Endothelial cell of umbilical vein (primary cell): ENCODE data around the gene CRELD2. TPM values are rescaled to one million over a fixed set of nuclear protein-coding genes. Genes with fewer than 3 reads are reported as not detected.

Experiments used
- BruUV-seq: library from RNA; stranded (reverse); fragments of 400-500 nt; replicated peaks from 2 replicates; lab custom pipeline; 2021; lab: Mats Ljungman, UMichigan
- CTCF ChIA-PET: fragments of 300-600, 350-600 bp; sonication (Branson Sonifier 250); formaldehyde crosslinking; loops from one replicate; lab custom pipeline; 2021; ENCODE audit warnings: antibody characterized with exemption, inconsistent platforms; lab: Charles Lee
- POLR2A ChIA-PET: fragments of 300-600, 350-600 bp; sonication (Branson Sonifier 250); formaldehyde crosslinking; loops from one replicate; lab custom pipeline; 2021; ENCODE audit warnings: antibody characterized with exemption, inconsistent platforms; lab: Charles Lee
- DNase-seq: peaks from one replicate; pipeline ENCODE4 v3.0.0-alpha.2; 2011; ENCODE audit warnings: low read depth, low spot score
- FAIRE-seq: peaks from 2 replicates; lab custom pipeline; 2011; peaks lifted over from hg19 to GRCh38; lab: Jason Lieb, UNC
- H2AFZ ChIP-seq: 2 replicates; pipeline ENCODE4 v1.6.0; 2012; ENCODE audit warnings: low read depth, low read length, control low read depth, inconsistent platforms
- H3K27ac ChIP-seq: 2 replicates; pipeline ENCODE4 v1.5.1; 2011; ENCODE audit warnings: low read depth, mild to moderate bottlenecking, control low read depth, low read length, moderate library complexity; ENCODE audit not compliant: insufficient read depth
- H3K27me3 ChIP-seq, 2 experiments: 2 replicates each; pipeline versions ENCODE4 v1.6.0 to v1.6.1; 2011; ENCODE audit warnings: low read length in 2 of 2, mixed read lengths in 1 of 2; ENCODE audit not compliant: control insufficient read depth in 2 of 2, insufficient read depth in 2 of 2
- H3K36me3 ChIP-seq, 2 experiments: 2 replicates in 1 of 2; 3 replicates in 1 of 2; pipeline ENCODE4 v1.5.1; 2011; ENCODE audit warnings: low read length in 2 of 2, mild to moderate bottlenecking in 1 of 2, moderate library complexity in 1 of 2; ENCODE audit not compliant: control insufficient read depth in 2 of 2, insufficient read depth in 2 of 2; ENCODE audit errors: extremely low read depth in 1 of 2
- H3K4me1 ChIP-seq: 3 replicates; pipeline ENCODE4 v1.5.1; 2011; ENCODE audit warnings: mild to moderate bottlenecking, low read length; ENCODE audit not compliant: control insufficient read depth, insufficient read depth; ENCODE audit errors: extremely low read depth
- H3K4me2 ChIP-seq: 2 replicates; pipeline ENCODE4 v1.6.1; 2011; ENCODE audit warnings: low read length, control low read depth, mixed read lengths; ENCODE audit not compliant: insufficient read depth
- H3K4me3 ChIP-seq, 3 experiments: fragments of 200-600 bp in 1 of 3; sonication (generic), shearing (Covaris generic) in 1 of 3; replicated peaks in 1 of 3; 2 replicates each; pipeline ENCODE4 v1.5.1; 2011 to 2016; ENCODE audit warnings: control low read depth in 3 of 3, low read length in 3 of 3, mild to moderate bottlenecking in 2 of 3, inconsistent platforms in 1 of 3, low read depth in 1 of 3, moderate library complexity in 1 of 3; ENCODE audit not compliant: insufficient read depth in 1 of 3
- H3K79me2 ChIP-seq: 2 replicates; pipeline ENCODE4 v1.6.0; 2012; ENCODE audit warnings: low read length, inconsistent platforms; ENCODE audit not compliant: control insufficient read depth, insufficient read depth
- H3K9ac ChIP-seq: replicated peaks from 2 replicates; pipeline ENCODE3; 2011; ENCODE audit warnings: low read length, control low read depth; ENCODE audit not compliant: insufficient read depth; ENCODE audit errors: extremely low read depth
- H3K9me1 ChIP-seq: replicated peaks from 3 replicates; pipeline ENCODE4 v1.6.0; 2011; ENCODE audit warnings: mild to moderate bottlenecking, low read length; ENCODE audit not compliant: control insufficient read depth, insufficient read depth; ENCODE audit errors: extremely low read depth
- H3K9me3 ChIP-seq: replicated peaks from 2 replicates; pipeline ENCODE4 v1.5.1; 2012; ENCODE audit warnings: low read length, inconsistent platforms; ENCODE audit not compliant: control insufficient read depth, insufficient read depth
- H4K20me1 ChIP-seq: replicated peaks from 2 replicates; pipeline ENCODE3; 2011; ENCODE audit warnings: mild to moderate bottlenecking, low read length; ENCODE audit not compliant: control insufficient read depth, insufficient read depth; ENCODE audit errors: extremely low read depth
- CTCF ChIP-seq, 2 donors: IDR thresholded peaks; 1 replicate in 1 of 2; 2 replicates in 1 of 2; pipeline ENCODE4 v1.5.1; 2011; ENCODE audit warnings: low read length in 2 of 2, mild to moderate bottlenecking in 2 of 2, moderate library complexity in 2 of 2, control low read depth in 1 of 2, inconsistent platforms in 1 of 2, low read depth in 1 of 2; ENCODE audit not compliant: insufficient read depth in 1 of 2; ENCODE audit errors: extremely low read depth in 1 of 2
- EZH2 ChIP-seq: IDR thresholded peaks from 2 replicates; pipeline ENCODE4 v1.6.1; 2012; ENCODE audit warnings: borderline replicate concordance, low read depth, mild to moderate bottlenecking, moderate library complexity, low read length, inconsistent platforms; ENCODE audit not compliant: severe bottlenecking
- FOS ChIP-seq: IDR thresholded peaks from 2 replicates; pipeline ENCODE4 v1.6.1; 2011; ENCODE audit warnings: mild to moderate bottlenecking, low read length, moderate library complexity, borderline replicate concordance; ENCODE audit not compliant: insufficient read depth
- GATA2 ChIP-seq: IDR thresholded peaks from 2 replicates; pipeline ENCODE4 v1.7.0; 2011; ENCODE audit warnings: low read depth, mild to moderate bottlenecking, moderate library complexity, mixed read lengths, low read length; ENCODE audit not compliant: insufficient read length, insufficient read depth
- JUN ChIP-seq: IDR thresholded peaks from 2 replicates; pipeline ENCODE4 v1.6.1; 2011; ENCODE audit warnings: borderline replicate concordance, low read depth; ENCODE audit not compliant: insufficient read length, insufficient read depth
- MAX ChIP-seq: IDR thresholded peaks from 2 replicates; pipeline ENCODE4 v1.6.1; 2011; ENCODE audit not compliant: insufficient read depth, insufficient read length
- MYC ChIP-seq: IDR thresholded peaks from one replicate; pipeline ENCODE4 v1.6.1; 2011; ENCODE audit warnings: mild to moderate bottlenecking, low read depth, low read length
- POLR2A ChIP-seq: IDR thresholded peaks from 2 replicates; pipeline ENCODE4 v1.6.1; 2012; ENCODE audit warnings: low read depth, mild to moderate bottlenecking, control low read depth, low read length
- POLR2AphosphoS5 ChIP-seq: IDR thresholded peaks from 2 replicates; pipeline ENCODE4 v1.6.1; 2012; ENCODE audit warnings: low read depth, mild to moderate bottlenecking, control low read depth, low read length, moderate library complexity; ENCODE audit not compliant: insufficient read depth
- dilution Hi-C: fragments of 300-500 bp; cut with MboI; formaldehyde crosslinking; loops from one replicate; pipeline ENCODE4 v1.15.0; 2019; ENCODE audit warnings: low sequenced_read_pairs; ENCODE audit not compliant: extremely low pct_ligation_motif_present
- intact Hi-C: fragments of 100-400 bp; cut with micrococcal nuclease; formaldehyde crosslinking; loops from one replicate; pipeline ENCODE4 v1.10.0; 2022
- polyA plus RNA-seq, 4 experiments: library from polyadenylated mRNA; depleted of rRNA in 3 of 4; stranded (reverse) in 3 of 4; unstranded in 1 of 4; fragments of >200 nt; gene quantifications; 2 replicates each; pipeline versions ENCODE4 v1.2.1 to v1.2.3, GENCODE V29; 2011 to 2012; ENCODE audit warnings: missing spikeins in 1 of 4
- total RNA-seq: library from RNA; stranded (reverse); gene quantifications from 2 replicates; pipeline ENCODE4 v1.2.3, GENCODE V29; 2021

CRELD2 gene
- total and polyA plus RNA-seq, 2 donors (not counting 3 experiments of a cell fraction or from before 2014, with no cell fraction given): 71.0 to 86.3 TPM

- FAIRE-seq: no peak
- TF ChIP-seq MAX: no peak
- no peak for TF ChIP-seq GATA2
- TF ChIP-seq CTCF (IDR thresholded peaks at IDR 0.05; ENCODE audit: extremely low read depth in 1 of 2, insufficient read depth in 1 of 2, low read depth in 1 of 2, low read length in 2 of 2): no peak
- no peak for TF ChIP-seq EZH2
- no peak for TF ChIP-seq JUN
- TF ChIP-seq POLR2AphosphoS5: no peak
- no peak for TF ChIP-seq FOS
- TF ChIP-seq POLR2A: no peak
- TF ChIP-seq MYC: no peak
- Histone ChIP-seq H3K9ac (no peak overlapping the region), H3K27ac (no peak overlapping the region), H3K36me3 (peaks cover 0 to 21% of the 10 kb centered on the region in 2 experiments), H3K27me3 (no peaks in the 10 kb centered on the region), H3K79me2 (no peaks in the 10 kb centered on the region), H3K4me1 (no peaks in the 10 kb centered on the region), H3K9me3 (no peaks in the 10 kb centered on the region), H3K4me3 (no peak overlapping the region), H2AFZ (no peak overlapping the region), H3K4me2 (no peak overlapping the region), H4K20me1 (no peaks in the 10 kb centered on the region), H3K9me1 (no peaks in the 10 kb centered on the region)
- intact Hi-C loops: no loop called here
- ChIA-PET CTCF (no interaction called here), POLR2A (no interaction called here)
- dilution Hi-C loops: no loop called here
- no peak for DNase-seq
- BruUV-seq: no TSS peak
Observed at GRCh38 chr22:49904040-49904369, 14.4 kb upstream of the CRELD2 start.
